Endothelial cell of umbilical vein (primary cell): ENCODE data around the gene SP100. TPM values are rescaled to one million over a fixed set of nuclear protein-coding genes. Genes with fewer than 3 reads are reported as not detected.

ENCODE experiments used
- BruUV-seq: library from RNA; stranded (reverse); fragments of 400-500 nt; replicated peaks from 2 replicates; lab custom pipeline; 2021; lab: Mats Ljungman, UMichigan
- CTCF ChIA-PET: fragments of 300-600, 350-600 bp; sonication (Branson Sonifier 250); formaldehyde crosslinking; loops from one replicate; lab custom pipeline; 2021; ENCODE audit warnings: antibody characterized with exemption, inconsistent platforms; lab: Charles Lee
- POLR2A ChIA-PET: fragments of 300-600, 350-600 bp; sonication (Branson Sonifier 250); formaldehyde crosslinking; loops from one replicate; lab custom pipeline; 2021; ENCODE audit warnings: antibody characterized with exemption, inconsistent platforms; lab: Charles Lee
- DNase-seq: peaks from one replicate; pipeline ENCODE4 v3.0.0-alpha.2; 2011; ENCODE audit warnings: low read depth, low spot score
- FAIRE-seq: peaks from 2 replicates; lab custom pipeline; 2011; peaks lifted over from hg19 to GRCh38; lab: Jason Lieb, UNC
- H2AFZ ChIP-seq: 2 replicates; pipeline ENCODE4 v1.6.0; 2012; ENCODE audit warnings: low read depth, low read length, control low read depth, inconsistent platforms
- H3K27ac ChIP-seq: 2 replicates; pipeline ENCODE4 v1.5.1; 2011; ENCODE audit warnings: low read depth, mild to moderate bottlenecking, control low read depth, low read length, moderate library complexity; ENCODE audit not compliant: insufficient read depth
- H3K27me3 ChIP-seq, 2 experiments: 2 replicates each; pipeline versions ENCODE4 v1.6.0 to v1.6.1; 2011; ENCODE audit warnings: low read length in 2 of 2, mixed read lengths in 1 of 2; ENCODE audit not compliant: control insufficient read depth in 2 of 2, insufficient read depth in 2 of 2
- H3K36me3 ChIP-seq, 2 experiments: 2 replicates in 1 of 2; 3 replicates in 1 of 2; pipeline ENCODE4 v1.5.1; 2011; ENCODE audit warnings: low read length in 2 of 2, mild to moderate bottlenecking in 1 of 2, moderate library complexity in 1 of 2; ENCODE audit not compliant: control insufficient read depth in 2 of 2, insufficient read depth in 2 of 2; ENCODE audit errors: extremely low read depth in 1 of 2
- H3K4me1 ChIP-seq: 3 replicates; pipeline ENCODE4 v1.5.1; 2011; ENCODE audit warnings: mild to moderate bottlenecking, low read length; ENCODE audit not compliant: control insufficient read depth, insufficient read depth; ENCODE audit errors: extremely low read depth
- H3K4me2 ChIP-seq: 2 replicates; pipeline ENCODE4 v1.6.1; 2011; ENCODE audit warnings: low read length, control low read depth, mixed read lengths; ENCODE audit not compliant: insufficient read depth
- H3K4me3 ChIP-seq, 3 experiments: fragments of 200-600 bp in 1 of 3; sonication (generic), shearing (Covaris generic) in 1 of 3; replicated peaks in 1 of 3; 2 replicates each; pipeline ENCODE4 v1.5.1; 2011 to 2016; ENCODE audit warnings: control low read depth in 3 of 3, low read length in 3 of 3, mild to moderate bottlenecking in 2 of 3, inconsistent platforms in 1 of 3, low read depth in 1 of 3, moderate library complexity in 1 of 3; ENCODE audit not compliant: insufficient read depth in 1 of 3
- H3K79me2 ChIP-seq: 2 replicates; pipeline ENCODE4 v1.6.0; 2012; ENCODE audit warnings: low read length, inconsistent platforms; ENCODE audit not compliant: control insufficient read depth, insufficient read depth
- H3K9ac ChIP-seq: replicated peaks from 2 replicates; pipeline ENCODE3; 2011; ENCODE audit warnings: low read length, control low read depth; ENCODE audit not compliant: insufficient read depth; ENCODE audit errors: extremely low read depth
- H3K9me1 ChIP-seq: replicated peaks from 3 replicates; pipeline ENCODE4 v1.6.0; 2011; ENCODE audit warnings: mild to moderate bottlenecking, low read length; ENCODE audit not compliant: control insufficient read depth, insufficient read depth; ENCODE audit errors: extremely low read depth
- H3K9me3 ChIP-seq: replicated peaks from 2 replicates; pipeline ENCODE4 v1.5.1; 2012; ENCODE audit warnings: low read length, inconsistent platforms; ENCODE audit not compliant: control insufficient read depth, insufficient read depth
- H4K20me1 ChIP-seq: replicated peaks from 2 replicates; pipeline ENCODE3; 2011; ENCODE audit warnings: mild to moderate bottlenecking, low read length; ENCODE audit not compliant: control insufficient read depth, insufficient read depth; ENCODE audit errors: extremely low read depth
- EZH2 ChIP-seq: IDR thresholded peaks from 2 replicates; pipeline ENCODE4 v1.6.1; 2012; ENCODE audit warnings: borderline replicate concordance, low read depth, mild to moderate bottlenecking, moderate library complexity, low read length, inconsistent platforms; ENCODE audit not compliant: severe bottlenecking
- FOS ChIP-seq: IDR thresholded peaks from 2 replicates; pipeline ENCODE4 v1.6.1; 2011; ENCODE audit warnings: mild to moderate bottlenecking, low read length, moderate library complexity, borderline replicate concordance; ENCODE audit not compliant: insufficient read depth
- GATA2 ChIP-seq: IDR thresholded peaks from 2 replicates; pipeline ENCODE4 v1.7.0; 2011; ENCODE audit warnings: low read depth, mild to moderate bottlenecking, moderate library complexity, mixed read lengths, low read length; ENCODE audit not compliant: insufficient read length, insufficient read depth
- JUN ChIP-seq: IDR thresholded peaks from 2 replicates; pipeline ENCODE4 v1.6.1; 2011; ENCODE audit warnings: borderline replicate concordance, low read depth; ENCODE audit not compliant: insufficient read length, insufficient read depth
- MYC ChIP-seq: IDR thresholded peaks from one replicate; pipeline ENCODE4 v1.6.1; 2011; ENCODE audit warnings: mild to moderate bottlenecking, low read depth, low read length
- POLR2A ChIP-seq: IDR thresholded peaks from 2 replicates; pipeline ENCODE4 v1.6.1; 2012; ENCODE audit warnings: low read depth, mild to moderate bottlenecking, control low read depth, low read length
- POLR2AphosphoS5 ChIP-seq: IDR thresholded peaks from 2 replicates; pipeline ENCODE4 v1.6.1; 2012; ENCODE audit warnings: low read depth, mild to moderate bottlenecking, control low read depth, low read length, moderate library complexity; ENCODE audit not compliant: insufficient read depth
- dilution Hi-C: fragments of 300-500 bp; cut with MboI; formaldehyde crosslinking; loops from one replicate; pipeline ENCODE4 v1.15.0; 2019; ENCODE audit warnings: low sequenced_read_pairs; ENCODE audit not compliant: extremely low pct_ligation_motif_present
- intact Hi-C: fragments of 100-400 bp; cut with micrococcal nuclease; formaldehyde crosslinking; loops from one replicate; pipeline ENCODE4 v1.10.0; 2022
- polyA plus RNA-seq, 4 experiments: library from polyadenylated mRNA; depleted of rRNA in 3 of 4; stranded (reverse) in 3 of 4; unstranded in 1 of 4; fragments of >200 nt; gene quantifications; 2 replicates each; pipeline versions ENCODE4 v1.2.1 to v1.2.3, GENCODE V29; 2011 to 2012; ENCODE audit warnings: missing spikeins in 1 of 4
- total RNA-seq: library from RNA; stranded (reverse); gene quantifications from 2 replicates; pipeline ENCODE4 v1.2.3, GENCODE V29; 2021
- TF ChIP-seq, protein P1 (sequence below): IDR thresholded peaks from 2 replicates; pipeline ENCODE4 v1.6.1; 2011; ENCODE audit not compliant: insufficient read depth, insufficient read length
- TF ChIP-seq, protein P2 (sequence below), 2 donors: IDR thresholded peaks; 1 replicate in 1 of 2; 2 replicates in 1 of 2; pipeline ENCODE4 v1.5.1; 2011; ENCODE audit warnings: low read length in 2 of 2, mild to moderate bottlenecking in 2 of 2, moderate library complexity in 2 of 2, control low read depth in 1 of 2, inconsistent platforms in 1 of 2, low read depth in 1 of 2; ENCODE audit not compliant: insufficient read depth in 1 of 2; ENCODE audit errors: extremely low read depth in 1 of 2

The SP100 gene
- total and polyA plus RNA-seq, 2 donors (not counting 3 experiments of a cell fraction or from before 2014, with no cell fraction given) = 33.7 to 108 TPM

DNA sequence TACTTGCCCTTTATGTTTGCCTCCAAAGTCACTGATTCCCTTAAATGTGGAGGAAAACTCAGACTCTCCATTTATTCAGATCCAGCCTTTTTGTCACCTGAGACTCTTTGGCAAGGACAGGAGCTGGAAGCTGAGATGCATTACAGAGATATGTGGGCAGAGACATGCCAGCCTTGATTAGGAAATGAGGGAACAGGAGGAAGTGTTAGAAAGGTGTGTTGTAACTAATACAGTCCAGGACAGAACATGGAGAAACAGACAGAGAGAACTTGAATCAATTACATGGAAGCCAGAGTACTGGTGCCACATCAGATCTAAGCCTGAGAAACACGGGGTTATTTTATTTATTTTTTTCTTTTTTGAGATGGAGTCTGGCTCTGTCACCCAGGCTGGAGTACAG lies 79.0 kb downstream of the SP100 start:
- Histone ChIP-seq H3K9me1 (no peaks in the 10 kb centered on the region), H3K9me3 (no peaks in the 10 kb centered on the region), H3K4me3 (no peak overlapping the region), H3K79me2 (no peaks in the 10 kb centered on the region), H3K4me2 (no peak overlapping the region), H3K4me1 (no peaks in the 10 kb centered on the region), H4K20me1 (no peaks in the 10 kb centered on the region), H2AFZ (no peak overlapping the region), H3K36me3 (peaks cover 13 to 19% of the 10 kb centered on the region in 2 experiments), H3K27me3 (no peaks in the 10 kb centered on the region), H3K9ac (no peak overlapping the region), H3K27ac (no peak overlapping the region)
- intact Hi-C loops (no loop called here), dilution Hi-C loops (no loop called here)
- TF ChIP-seq POLR2AphosphoS5 = no peak
- no peak for TF ChIP-seq EZH2
- TF ChIP-seq FOS = no peak
- no peak for TF ChIP-seq MYC
- TF ChIP-seq, protein P1, sequence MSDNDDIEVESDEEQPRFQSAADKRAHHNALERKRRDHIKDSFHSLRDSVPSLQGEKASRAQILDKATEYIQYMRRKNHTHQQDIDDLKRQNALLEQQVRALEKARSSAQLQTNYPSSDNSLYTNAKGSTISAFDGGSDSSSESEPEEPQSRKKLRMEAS = no peak
- TF ChIP-seq POLR2A = no peak
- TF ChIP-seq GATA2 = no peak
- TF ChIP-seq JUN = no peak
- TF ChIP-seq, protein P2, sequence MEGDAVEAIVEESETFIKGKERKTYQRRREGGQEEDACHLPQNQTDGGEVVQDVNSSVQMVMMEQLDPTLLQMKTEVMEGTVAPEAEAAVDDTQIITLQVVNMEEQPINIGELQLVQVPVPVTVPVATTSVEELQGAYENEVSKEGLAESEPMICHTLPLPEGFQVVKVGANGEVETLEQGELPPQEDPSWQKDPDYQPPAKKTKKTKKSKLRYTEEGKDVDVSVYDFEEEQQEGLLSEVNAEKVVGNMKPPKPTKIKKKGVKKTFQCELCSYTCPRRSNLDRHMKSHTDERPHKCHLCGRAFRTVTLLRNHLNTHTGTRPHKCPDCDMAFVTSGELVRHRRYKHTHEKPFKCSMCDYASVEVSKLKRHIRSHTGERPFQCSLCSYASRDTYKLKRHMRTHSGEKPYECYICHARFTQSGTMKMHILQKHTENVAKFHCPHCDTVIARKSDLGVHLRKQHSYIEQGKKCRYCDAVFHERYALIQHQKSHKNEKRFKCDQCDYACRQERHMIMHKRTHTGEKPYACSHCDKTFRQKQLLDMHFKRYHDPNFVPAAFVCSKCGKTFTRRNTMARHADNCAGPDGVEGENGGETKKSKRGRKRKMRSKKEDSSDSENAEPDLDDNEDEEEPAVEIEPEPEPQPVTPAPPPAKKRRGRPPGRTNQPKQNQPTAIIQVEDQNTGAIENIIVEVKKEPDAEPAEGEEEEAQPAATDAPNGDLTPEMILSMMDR (IDR thresholded peaks at IDR 0.05; ENCODE audit: extremely low read depth in 1 of 2, insufficient read depth in 1 of 2, low read depth in 1 of 2, low read length in 2 of 2) = no peak
- FAIRE-seq (no peak), DNase-seq (no peak)
- CTCF ChIA-PET = no interaction called here
- POLR2A ChIA-PET = no interaction called here
- BruUV-seq = no TSS peak
